BLaER1 (cell line): ENCODE measurements around the gene CASK.
A peak's percentile ranks its signal among the peaks of the same experiment; 100 is the strongest.

ENCODE experiments used
- H3K27ac ChIP-seq: shearing (Covaris generic); formaldehyde crosslinking; 2 replicates; pipeline ENCODE4 v1.8.1; 2022
- H3K27me3 ChIP-seq: shearing (Covaris generic); formaldehyde crosslinking; 2 replicates; pipeline ENCODE4 v1.8.1; 2022
- H3K36me3 ChIP-seq: shearing (Covaris generic); formaldehyde crosslinking; 2 replicates; pipeline ENCODE4 v1.8.1; 2022
- H3K4me1 ChIP-seq: shearing (Covaris generic); formaldehyde crosslinking; 2 replicates; pipeline ENCODE4 v1.8.1; 2022
- H3K4me2 ChIP-seq: shearing (Covaris generic); formaldehyde crosslinking; 2 replicates; pipeline ENCODE4 v1.8.1; 2022
- H3K4me3 ChIP-seq: shearing (Covaris generic); formaldehyde crosslinking; 2 replicates; pipeline ENCODE4 v1.8.1; 2022
- H3K9ac ChIP-seq: shearing (Covaris generic); formaldehyde crosslinking; 2 replicates; pipeline ENCODE4 v1.8.1; 2022
- H3K9me3 ChIP-seq: shearing (Covaris generic); formaldehyde crosslinking; 2 replicates; pipeline ENCODE4 v1.8.1; 2022
- H4K20me1 ChIP-seq: shearing (Covaris generic); formaldehyde crosslinking; 2 replicates; pipeline ENCODE4 v1.8.1; 2022
- Cebpa-rat ChIP-seq: shearing (Covaris generic); IDR thresholded peaks from 2 replicates; pipeline ENCODE4 v1.8.1; 2022

The CASK gene

DNA sequence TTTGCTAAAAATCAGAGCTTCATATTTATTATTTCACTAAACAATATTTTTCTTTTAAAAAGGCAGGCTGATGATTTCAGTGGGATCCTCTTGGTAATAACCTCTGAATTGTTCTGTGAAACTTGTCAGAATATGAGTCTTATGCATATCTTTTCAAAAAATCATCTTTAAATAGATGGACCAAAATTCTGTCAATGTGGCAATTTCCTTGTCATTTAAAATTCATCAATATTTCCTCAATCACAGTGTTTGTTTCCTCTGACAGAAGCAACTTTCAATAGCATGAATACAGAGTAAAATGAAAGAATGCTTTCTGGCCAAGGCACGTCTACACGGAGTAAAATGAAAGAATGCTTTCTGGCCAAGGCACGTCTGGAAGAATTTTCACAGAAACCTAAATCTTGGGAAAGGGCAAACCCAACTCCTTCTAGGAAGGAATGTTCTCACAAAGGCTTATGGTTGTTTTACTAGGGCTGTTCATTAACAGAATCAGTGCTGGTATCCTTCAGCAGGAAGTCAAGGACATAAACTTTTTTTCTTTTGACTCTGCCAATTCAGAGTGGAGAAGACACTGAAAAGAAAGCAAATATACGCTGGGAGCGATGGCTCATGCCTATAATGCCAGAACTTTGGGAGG is 333.6 kb downstream of the CASK start:
- H3K4me3 ChIP-seq = no peak overlapping the region
- H3K27ac ChIP-seq = no peak overlapping the region
- peaks cover 86% of the 10 kb centered on the region for H3K27me3 ChIP-seq
- H3K9ac ChIP-seq = no peak overlapping the region
- no peaks in the 10 kb centered on the region for H3K4me1 ChIP-seq
- TF ChIP-seq Cebpa-rat = no peak
- H3K9me3 ChIP-seq = no peaks in the 10 kb centered on the region
- no peaks in the 10 kb centered on the region for H3K36me3 ChIP-seq
- no peak overlapping the region for H3K4me2 ChIP-seq
- H4K20me1 ChIP-seq = peaks cover 31% of the 10 kb centered on the region; the same call in 1 of the 2 replicates

DNA sequence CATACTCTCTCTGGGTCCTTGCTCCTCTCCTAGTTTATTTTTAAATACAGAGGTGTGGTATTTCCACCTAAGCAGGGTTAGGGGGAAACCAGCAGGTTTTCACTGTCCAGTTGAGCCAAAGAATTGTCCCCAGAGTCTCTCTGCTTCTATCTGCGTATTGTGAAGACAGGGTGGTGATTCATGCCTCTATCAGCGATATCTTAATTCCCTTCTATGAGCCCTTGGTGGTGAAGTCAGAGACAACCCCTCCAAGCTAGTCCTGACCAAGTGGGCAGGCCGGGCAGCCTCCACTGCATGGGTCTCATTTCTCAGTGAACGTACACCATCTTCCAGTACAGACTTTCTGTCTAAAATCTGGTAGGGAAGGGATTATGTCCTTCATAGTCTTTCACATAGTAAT is 335.1 kb downstream of the CASK start:
- H3K27ac ChIP-seq = no peak overlapping the region
- H3K27me3 ChIP-seq = peaks cover 85% of the 10 kb centered on the region
- peaks cover 31% of the 10 kb centered on the region; the same call in 1 of the 2 replicates for H4K20me1 ChIP-seq
- no peaks in the 10 kb centered on the region for H3K4me1 ChIP-seq
- no peaks in the 10 kb centered on the region for H3K36me3 ChIP-seq
- TF ChIP-seq Cebpa-rat = no peak
- no peak overlapping the region for H3K9ac ChIP-seq
- H3K9me3 ChIP-seq = no peaks in the 10 kb centered on the region
- H3K4me2 ChIP-seq = no peak overlapping the region
- no peak overlapping the region for H3K4me3 ChIP-seq

DNA sequence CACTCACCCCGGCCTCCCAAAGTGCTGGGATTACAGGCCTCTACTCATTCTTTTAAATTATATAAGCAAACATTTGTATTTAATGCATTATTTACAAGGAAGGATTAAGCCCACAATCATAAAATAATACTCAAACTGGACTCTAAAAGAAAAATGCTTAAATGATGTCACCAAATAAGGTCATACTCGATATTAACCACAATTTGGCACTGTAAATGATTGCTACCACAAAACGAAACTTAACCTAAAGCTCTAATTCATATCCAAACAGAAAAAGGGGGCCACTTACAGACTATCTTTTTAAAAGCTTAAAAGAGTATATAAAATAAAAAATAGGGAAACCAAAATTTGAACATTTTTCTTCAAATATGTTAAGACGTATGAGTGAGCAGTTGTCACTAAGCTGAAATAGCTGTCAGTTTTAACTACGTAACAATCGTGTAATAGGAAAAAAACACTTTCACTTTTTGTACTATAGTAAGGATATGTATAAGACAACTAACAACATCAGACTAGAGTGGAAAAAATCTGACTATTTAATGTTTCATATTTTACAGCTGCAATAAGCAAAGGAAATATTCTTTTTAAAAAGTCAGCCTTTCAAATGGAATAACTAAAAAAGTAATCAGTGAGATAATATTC is 342.8 kb downstream of the CASK start:
- no peaks in the 10 kb centered on the region for H3K4me1 ChIP-seq
- H3K4me2 ChIP-seq = peak overlapping the region; percentile 26; the same call in 1 of the 2 replicates
- peaks cover 20% of the 10 kb centered on the region for H3K36me3 ChIP-seq
- H3K9me3 ChIP-seq = no peaks in the 10 kb centered on the region
- H3K4me3 ChIP-seq = no peak overlapping the region
- H4K20me1 ChIP-seq = no peaks in the 10 kb centered on the region; the same call in 1 of the 2 replicates
- TF ChIP-seq Cebpa-rat = no peak
- no peak overlapping the region for H3K27ac ChIP-seq
- peaks cover 84% of the 10 kb centered on the region for H3K27me3 ChIP-seq
- H3K9ac ChIP-seq = no peak overlapping the region

DNA sequence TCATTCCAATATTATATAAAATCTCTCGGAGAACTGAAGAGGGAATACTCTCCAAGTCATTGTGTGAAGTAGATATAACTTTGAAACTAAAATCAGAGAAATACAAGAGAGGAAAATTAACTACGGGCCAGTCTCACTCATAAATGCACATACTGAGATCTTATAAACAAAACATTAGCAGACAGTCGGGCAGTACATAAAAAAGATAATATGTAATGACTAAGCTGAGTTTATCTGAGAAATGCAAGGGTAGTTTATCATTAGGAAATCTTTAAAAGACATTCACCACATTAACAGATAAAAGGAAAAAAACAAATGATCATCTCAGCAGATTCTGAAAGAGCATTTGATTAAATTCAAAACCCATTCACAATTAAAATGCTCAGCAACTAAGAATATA is 359.5 kb downstream of the CASK start:
- Histone ChIP-seq H3K4me1 (no peaks in the 10 kb centered on the region), H3K9ac (no peak overlapping the region), H3K9me3 (0 out of 2 replicates have a peak, but pooled peaks cover 3% of the 10 kb centered on the region), H3K27me3 (peaks cover 82% of the 10 kb centered on the region), H3K36me3 (no peaks in the 10 kb centered on the region), H3K4me2 (no peak overlapping the region), H3K4me3 (no peak overlapping the region), H3K27ac (no peak overlapping the region), H4K20me1 (peaks cover 5% of the 10 kb centered on the region; the same call in 1 of the 2 replicates)
- TF ChIP-seq Cebpa-rat = no peak

DNA sequence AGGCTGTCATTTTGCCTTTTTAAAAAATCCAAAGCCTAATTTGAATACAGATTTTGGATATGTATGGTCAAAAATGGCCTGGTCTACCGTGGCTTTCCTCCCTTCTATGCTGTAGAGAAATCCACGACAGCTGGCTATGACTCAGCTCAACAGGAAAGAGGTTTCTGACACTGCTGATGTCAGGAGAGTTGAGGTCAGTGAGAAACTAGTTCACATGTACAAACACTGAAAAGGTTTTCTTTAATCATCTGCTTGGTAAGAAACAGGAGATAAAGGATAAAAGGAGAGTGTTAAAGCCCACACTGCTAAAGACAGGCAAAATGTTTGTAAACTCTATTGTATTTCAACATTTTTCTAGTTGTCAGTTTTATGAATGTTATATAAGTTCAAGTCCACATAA is 362.3 kb downstream of the CASK start:
- Histone ChIP-seq H3K27ac (no peak overlapping the region), H3K4me3 (no peak overlapping the region), H3K27me3 (peaks cover 97% of the 10 kb centered on the region), H3K9ac (no peak overlapping the region), H4K20me1 (peaks cover 8% of the 10 kb centered on the region), H3K4me2 (no peak overlapping the region), H3K4me1 (peaks cover 5% of the 10 kb centered on the region; the same call in 1 of the 2 replicates), H3K36me3 (no peaks in the 10 kb centered on the region), H3K9me3 (no peaks in the 10 kb centered on the region)
- TF ChIP-seq Cebpa-rat = no peak

DNA sequence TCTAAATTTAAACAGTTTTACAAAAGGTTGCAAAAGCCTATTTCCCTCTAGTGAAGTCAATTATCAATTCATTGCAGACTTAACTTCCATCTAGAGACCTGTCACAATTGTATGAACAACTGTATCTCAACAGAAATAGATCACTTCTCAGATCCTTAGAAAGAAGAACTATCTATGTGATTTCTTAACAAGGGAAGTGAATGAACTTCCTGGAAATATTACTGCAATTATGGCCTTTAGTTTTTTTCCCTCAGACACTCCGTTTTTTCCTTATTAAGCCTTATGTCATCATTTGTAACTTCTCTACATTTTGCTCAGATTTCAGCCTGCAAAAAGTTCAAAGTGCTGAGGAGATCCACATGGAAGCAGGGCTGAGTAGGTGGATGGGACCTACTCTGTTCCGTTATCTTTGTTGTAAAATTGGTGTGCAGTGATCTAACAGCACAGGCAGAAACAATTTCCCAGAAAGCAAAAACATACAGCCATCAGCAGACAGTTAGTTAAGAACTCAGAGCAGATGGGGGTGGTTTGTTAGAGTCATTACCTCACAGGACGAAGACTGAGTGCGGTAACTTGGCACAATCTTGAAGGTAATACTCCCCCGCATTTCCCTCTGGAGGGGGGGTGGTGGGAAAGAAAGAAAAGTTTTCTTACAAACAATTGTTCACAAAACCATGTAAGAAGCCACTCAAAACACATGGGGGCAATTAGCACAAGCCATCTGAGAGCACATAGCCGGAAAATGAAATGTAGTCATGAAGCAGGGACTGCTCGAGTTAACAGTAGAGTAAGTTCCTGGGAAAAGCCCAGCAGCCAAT is 363.9 kb downstream of the CASK start:
- TF ChIP-seq Cebpa-rat = no peak
- no peaks in the 10 kb centered on the region for H3K36me3 ChIP-seq
- peaks cover 8% of the 10 kb centered on the region for H4K20me1 ChIP-seq
- H3K27ac ChIP-seq = no peak overlapping the region
- H3K4me3 ChIP-seq = no peak overlapping the region
- H3K4me2 ChIP-seq = no peak overlapping the region
- H3K9me3 ChIP-seq = no peaks in the 10 kb centered on the region
- peaks cover 5% of the 10 kb centered on the region; the same call in 1 of the 2 replicates for H3K4me1 ChIP-seq
- H3K9ac ChIP-seq = no peak overlapping the region
- peaks cover 95% of the 10 kb centered on the region for H3K27me3 ChIP-seq

DNA sequence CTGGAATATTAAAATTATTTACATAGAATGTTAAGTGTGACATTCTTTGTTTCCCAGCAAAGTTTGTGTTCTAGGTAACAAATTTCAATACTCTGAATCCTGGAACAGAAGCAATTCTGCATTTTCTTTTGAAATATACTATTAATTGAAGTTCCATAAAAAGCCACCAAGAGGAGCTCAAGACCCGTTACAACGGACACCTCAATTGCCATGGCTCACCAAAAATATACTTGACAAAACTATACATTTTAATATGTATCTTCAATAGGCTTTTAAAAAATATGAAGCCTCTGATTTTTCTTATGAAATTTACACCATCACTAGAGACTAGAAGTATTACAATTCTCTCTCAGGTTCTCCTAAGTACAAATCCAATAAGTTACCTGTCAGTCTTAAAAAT is 364.8 kb downstream of the CASK start:
- Histone ChIP-seq H4K20me1 (peaks cover 8% of the 10 kb centered on the region), H3K4me1 (peaks cover 5% of the 10 kb centered on the region; the same call in 1 of the 2 replicates), H3K9me3 (no peaks in the 10 kb centered on the region), H3K4me2 (no peak overlapping the region), H3K36me3 (no peaks in the 10 kb centered on the region), H3K27me3 (peaks cover 95% of the 10 kb centered on the region), H3K9ac (no peak overlapping the region), H3K27ac (no peak overlapping the region), H3K4me3 (no peak overlapping the region)
- no peak for TF ChIP-seq Cebpa-rat

DNA sequence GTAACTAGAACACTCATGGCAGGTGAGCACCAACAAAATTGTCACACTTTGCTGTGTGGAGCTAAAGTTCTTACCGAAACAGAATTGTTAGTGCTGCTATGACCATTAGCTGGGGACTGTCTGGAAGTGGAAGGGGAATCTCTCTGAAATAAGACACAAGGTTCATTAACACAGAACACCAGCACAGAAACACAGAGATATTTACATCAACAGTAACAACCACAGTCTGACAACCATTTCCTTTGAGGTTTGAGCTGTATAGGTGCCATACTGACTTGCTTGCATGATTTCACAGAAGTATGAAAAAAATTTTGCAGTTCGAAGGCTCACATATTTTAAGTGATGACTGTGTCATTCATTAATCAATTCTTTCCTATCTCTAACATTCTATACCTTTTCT is 366.4 kb downstream of the CASK start:
- no peaks in the 10 kb centered on the region for H3K36me3 ChIP-seq
- H3K9ac ChIP-seq = no peak overlapping the region
- H3K27me3 ChIP-seq = peaks cover 95% of the 10 kb centered on the region
- H4K20me1 ChIP-seq = peaks cover 8% of the 10 kb centered on the region
- no peak overlapping the region for H3K4me3 ChIP-seq
- H3K4me2 ChIP-seq = no peak overlapping the region
- no peak for TF ChIP-seq Cebpa-rat
- H3K27ac ChIP-seq = no peak overlapping the region
- H3K9me3 ChIP-seq = no peaks in the 10 kb centered on the region
- peaks cover 5% of the 10 kb centered on the region; the same call in 1 of the 2 replicates for H3K4me1 ChIP-seq

DNA sequence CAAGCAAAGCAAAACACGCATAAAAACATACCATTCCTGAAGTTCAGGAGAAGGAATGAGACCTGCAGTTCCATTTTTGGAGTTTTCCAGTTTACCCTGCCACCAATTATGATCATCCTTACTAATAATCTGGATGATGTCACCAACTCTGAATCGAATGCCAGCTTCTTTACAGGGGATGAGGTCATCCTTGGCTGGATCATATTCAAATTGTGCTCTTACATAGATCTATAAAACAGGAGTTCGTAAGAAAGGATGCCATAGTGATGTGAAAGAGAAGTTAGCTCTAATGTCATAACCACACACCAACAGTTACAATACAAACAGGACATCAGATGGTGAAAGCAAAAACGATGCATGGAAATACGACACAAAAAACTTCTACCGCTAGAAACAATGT is 369.7 kb downstream of the CASK start:
- Histone ChIP-seq H3K4me3 (no peak overlapping the region), H3K4me2 (no peak overlapping the region), H3K27ac (no peak overlapping the region), H3K9me3 (no peaks in the 10 kb centered on the region), H3K36me3 (no peaks in the 10 kb centered on the region), H3K4me1 (peaks cover 5% of the 10 kb centered on the region; the same call in 1 of the 2 replicates), H4K20me1 (peaks cover 8% of the 10 kb centered on the region; the same call in 1 of the 2 replicates), H3K27me3 (peaks cover 95% of the 10 kb centered on the region), H3K9ac (no peak overlapping the region)
- no peak for TF ChIP-seq Cebpa-rat

DNA sequence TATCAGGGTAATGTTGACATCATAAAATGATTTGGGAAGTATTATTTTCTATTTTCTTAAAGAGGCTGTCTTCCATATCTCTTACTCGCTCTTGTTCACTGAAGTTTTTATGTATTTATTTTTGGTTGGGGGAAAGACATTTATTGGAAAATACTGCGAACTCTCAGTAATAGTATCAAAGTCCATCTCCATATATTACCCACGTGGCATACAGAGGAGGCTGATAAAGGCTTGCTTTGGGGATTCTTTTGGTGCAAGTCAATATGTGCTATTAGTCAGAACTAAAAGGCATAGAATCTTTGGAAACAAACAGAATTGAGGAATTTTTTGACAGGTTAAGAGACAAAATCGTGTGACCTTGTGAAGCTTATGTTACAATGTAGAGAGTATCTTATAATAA is 374.9 kb downstream of the CASK start:
- Histone ChIP-seq H3K9me3 (no peaks in the 10 kb centered on the region), H3K36me3 (no peaks in the 10 kb centered on the region), H4K20me1 (no peaks in the 10 kb centered on the region), H3K9ac (no peak overlapping the region), H3K27me3 (peaks cover 79% of the 10 kb centered on the region), H3K4me1 (no peaks in the 10 kb centered on the region), H3K4me2 (no peak overlapping the region), H3K4me3 (no peak overlapping the region), H3K27ac (no peak overlapping the region)
- no peak for TF ChIP-seq Cebpa-rat
